ENCODE data around the gene PTEN.
"Not testable (repeated sequence)": the region's sequence is repeated elsewhere in the genome, so short reads cannot be mapped to it uniquely, and the experiment has no call there.

Gene PTEN

GRCh38 chr10:87868277-87868676 lies 4.9 kb downstream of the PTEN start:
- in situ Hi-C loops (cut with MboI; ENCODE audit: low sequenced_read_pairs): no loop called here

GRCh38 chr10:87869139-87869538 lies 5.7 kb downstream of the PTEN start:
- in situ Hi-C loops (cut with MboI; ENCODE audit: low sequenced_read_pairs): not testable (repeated sequence)

GRCh38 chr10:87869773-87870551 lies 6.5 kb downstream of the PTEN start:
- in situ Hi-C loops (cut with MboI; ENCODE audit: low sequenced_read_pairs): no loop called here

GRCh38 chr10:87872828-87873227 lies 9.4 kb downstream of the PTEN start:
- in situ Hi-C loops (cut with MboI; ENCODE audit: low sequenced_read_pairs): no loop called here

GRCh38 chr10:87873656-87874055 lies 10.2 kb downstream of the PTEN start:
- in situ Hi-C loops (cut with MboI; ENCODE audit: low sequenced_read_pairs): no loop called here

- in situ Hi-C loops (cut with MboI; ENCODE audit: low sequenced_read_pairs): no loop called here
Observed at GRCh38 chr10:87875929-87876571, 12.6 kb downstream of the PTEN start.

GRCh38 chr10:87878664-87879459 lies 15.4 kb downstream of the PTEN start:
- in situ Hi-C loops (cut with MboI; ENCODE audit: low sequenced_read_pairs): no loop called here

- in situ Hi-C loops (cut with MboI; ENCODE audit: low sequenced_read_pairs): no loop called here
Observed at GRCh38 chr10:87880336-87880735, 16.9 kb downstream of the PTEN start.

GRCh38 chr10:87881373-87882059 lies 18.1 kb downstream of the PTEN start:
- in situ Hi-C loops (cut with MboI; ENCODE audit: low sequenced_read_pairs): not testable (repeated sequence)

GRCh38 chr10:87882555-87883294 lies 19.3 kb downstream of the PTEN start:
- in situ Hi-C loops (cut with MboI; ENCODE audit: low sequenced_read_pairs): no loop called here

- in situ Hi-C loops (cut with MboI; ENCODE audit: low sequenced_read_pairs): no loop called here
Observed at GRCh38 chr10:87886635-87887034, 23.2 kb downstream of the PTEN start.

- in situ Hi-C loops (cut with MboI; ENCODE audit: low sequenced_read_pairs): no loop called here
Observed at GRCh38 chr10:87887146-87887545, 23.7 kb downstream of the PTEN start.

- in situ Hi-C loops (cut with MboI; ENCODE audit: low sequenced_read_pairs): no loop called here
Observed at GRCh38 chr10:87887548-87888289, 24.3 kb downstream of the PTEN start.

- in situ Hi-C loops (cut with MboI; ENCODE audit: low sequenced_read_pairs): no loop called here
Observed at GRCh38 chr10:87895430-87895829, 32.0 kb downstream of the PTEN start.

GRCh38 chr10:87896216-87896615 lies 32.8 kb downstream of the PTEN start:
- in situ Hi-C loops (cut with MboI; ENCODE audit: low sequenced_read_pairs): no loop called here

GRCh38 chr10:87897957-87898356 lies 34.5 kb downstream of the PTEN start:
- in situ Hi-C loops (cut with MboI; ENCODE audit: low sequenced_read_pairs): not testable (repeated sequence)

GRCh38 chr10:87903396-87903795 lies 40.0 kb downstream of the PTEN start:
- in situ Hi-C loops (cut with MboI; ENCODE audit: low sequenced_read_pairs): not testable (repeated sequence)

- in situ Hi-C loops (cut with MboI; ENCODE audit: low sequenced_read_pairs): no loop called here
Observed at GRCh38 chr10:87913156-87913921, 49.9 kb downstream of the PTEN start.

- in situ Hi-C loops (cut with MboI; ENCODE audit: low sequenced_read_pairs): no loop called here
Observed at GRCh38 chr10:87915406-87915805, 52.0 kb downstream of the PTEN start.

Data from HL-60/S4 (cell line).